Esophagus (tissue), 2 donors: ENCODE results near the gene TBL1X. TPM values are rescaled to one million over a fixed set of nuclear protein-coding genes. Genes with fewer than 3 reads are reported as not detected.

ENCODE experiments used
- H3K27ac ChIP-seq, 2 donors: one replicate each; pipeline ENCODE4 v1.5.1; 2013; ENCODE audit warnings: low read depth in 2 of 2, mild to moderate bottlenecking in 2 of 2, inconsistent platforms in 1 of 2, low read length in 1 of 2, moderate library complexity in 1 of 2
- H3K27me3 ChIP-seq, 2 donors: one replicate each; pipeline ENCODE4 v1.6.1; 2013; ENCODE audit warnings: low read length in 2 of 2, control low read depth in 1 of 2, mild to moderate bottlenecking in 1 of 2; ENCODE audit not compliant: insufficient read depth in 2 of 2, control insufficient read depth in 1 of 2
- H3K36me3 ChIP-seq, 2 donors: one replicate each; pipeline ENCODE4 v1.6.1; 2013; ENCODE audit warnings: low read length in 1 of 2; ENCODE audit not compliant: control insufficient read depth in 2 of 2, insufficient read depth in 2 of 2
- H3K4me1 ChIP-seq, 2 donors: one replicate each; pipeline ENCODE4 v1.6.1; 2013; ENCODE audit warnings: low read length in 1 of 2; ENCODE audit not compliant: control insufficient read depth in 2 of 2, insufficient read depth in 2 of 2
- H3K4me3 ChIP-seq, 2 donors: one replicate each; pipeline ENCODE4 v1.5.1; 2013; ENCODE audit warnings: low read length in 2 of 2, mild to moderate bottlenecking in 2 of 2, low read depth in 1 of 2, moderate library complexity in 1 of 2
- H3K9me3 ChIP-seq, 2 donors: one replicate each; pipeline ENCODE4 v1.6.1; 2013; ENCODE audit warnings: mild to moderate bottlenecking in 2 of 2, low read depth in 1 of 2, low read length in 1 of 2, moderate library complexity in 1 of 2; ENCODE audit not compliant: control insufficient read depth in 2 of 2, insufficient read depth in 1 of 2
- WGBS, 2 donors: extraction: QIAGEN DNeasy Blood & Tissue Kit; methylation state at CpG; one replicate each; pipeline ENCODE4 v1.1.7; 2013; 5-methylcytosine and 5-hydroxymethylcytosine counted together
- polyA plus RNA-seq, 2 donors: library from polyadenylated mRNA; stranded (reverse); fragments of 200-250 nt; gene quantifications; one replicate each; pipeline ENCODE4 v1.2.3, GENCODE V29; 2013
- donor health status: healthy with polysubstance abuse.
- donor health status: Bipolar disorder and iron deficiency.

The TBL1X gene
- polyA plus RNA-seq, 2 donors = 3.7 to 5.8 TPM

GRCh38 chrX:9557521-9557920 is 92.7 kb downstream of the TBL1X start:
- no peak overlapping the region for H3K27ac ChIP-seq
- 77 to 85% methylated on average over 5 of the region's 5 CpGs for WGBS, 2 donors
- no peak overlapping the region for H3K4me3 ChIP-seq
- no peaks in the 10 kb centered on the region for H3K36me3 ChIP-seq
- no peaks in the 10 kb centered on the region for H3K4me1 ChIP-seq
- H3K27me3 ChIP-seq = no peaks in the 10 kb centered on the region
- no peaks in the 10 kb centered on the region for H3K9me3 ChIP-seq

- no peak overlapping the region for H3K27ac ChIP-seq
- no peaks in the 10 kb centered on the region for H3K9me3 ChIP-seq
- H3K4me3 ChIP-seq = no peak overlapping the region
- no peaks in the 10 kb centered on the region for H3K27me3 ChIP-seq
- no peaks in the 10 kb centered on the region for H3K4me1 ChIP-seq
- H3K36me3 ChIP-seq = no peaks in the 10 kb centered on the region
- WGBS, 2 donors = 57 to 69% methylated on average over 4 of the region's 4 CpGs
These were observed 93.8 kb downstream of the TBL1X start for GRCh38 chrX:9558615-9559014.

GRCh38 chrX:9560219-9560618 is 95.4 kb downstream of the TBL1X start:
- Histone ChIP-seq H3K27ac (no peak overlapping the region), H3K4me3 (no peak overlapping the region), H3K4me1 (no peaks in the 10 kb centered on the region), H3K36me3 (no peaks in the 10 kb centered on the region), H3K9me3 (no peaks in the 10 kb centered on the region), H3K27me3 (no peaks in the 10 kb centered on the region)
- WGBS, 2 donors = 89 to 94% methylated on average over 9 of the region's 9 CpGs

- no peaks in the 10 kb centered on the region for H3K36me3 ChIP-seq
- no peak overlapping the region for H3K4me3 ChIP-seq
- no peaks in the 10 kb centered on the region for H3K27me3 ChIP-seq
- 95 to 97% methylated on average over 5 of the region's 5 CpGs for WGBS, 2 donors
- H3K27ac ChIP-seq = no peak overlapping the region
- no peaks in the 10 kb centered on the region for H3K9me3 ChIP-seq
- no peaks in the 10 kb centered on the region for H3K4me1 ChIP-seq
These were observed 96.3 kb downstream of the TBL1X start for GRCh38 chrX:9561199-9561598.

GRCh38 chrX:9562851-9563250 is 98.0 kb downstream of the TBL1X start:
- peaks cover 2 to 3% of the 10 kb centered on the region in 2 donors for H3K4me1 ChIP-seq
- 33 to 65% methylated on average over 8 of the region's 8 CpGs for WGBS, 2 donors
- H3K4me3 ChIP-seq = no peak overlapping the region
- no peaks in the 10 kb centered on the region for H3K36me3 ChIP-seq
- H3K27me3 ChIP-seq = no peaks in the 10 kb centered on the region
- H3K9me3 ChIP-seq = no peaks in the 10 kb centered on the region
- no peak overlapping the region for H3K27ac ChIP-seq

- H3K9me3 ChIP-seq = no peaks in the 10 kb centered on the region
- no peak overlapping the region for H3K4me3 ChIP-seq
- H3K4me1 ChIP-seq = peaks cover 2 to 8% of the 10 kb centered on the region in 2 donors
- WGBS, 2 donors = 10 to 33% methylated on average over 6 of the region's 6 CpGs
- no peaks in the 10 kb centered on the region for H3K36me3 ChIP-seq
- no peaks in the 10 kb centered on the region for H3K27me3 ChIP-seq
- H3K27ac ChIP-seq = no peak overlapping the region
These were observed 101.3 kb downstream of the TBL1X start for GRCh38 chrX:9566150-9566621.

- Histone ChIP-seq H3K36me3 (no peaks in the 10 kb centered on the region), H3K4me3 (no peak overlapping the region), H3K9me3 (no peaks in the 10 kb centered on the region), H3K4me1 (peaks cover 2 to 8% of the 10 kb centered on the region in 2 donors), H3K27ac (no peak overlapping the region), H3K27me3 (no peaks in the 10 kb centered on the region)
- 35 to 66% methylated on average over 10 of the region's 10 CpGs for WGBS, 2 donors
These were observed 105.0 kb downstream of the TBL1X start for GRCh38 chrX:9569876-9570301.

- WGBS, 2 donors = 51 to 84% methylated on average over 12 of the region's 12 CpGs
- no peaks in the 10 kb centered on the region for H3K27me3 ChIP-seq
- H3K4me3 ChIP-seq = no peak overlapping the region
- peaks cover 0 to 6% of the 10 kb centered on the region in 2 donors for H3K4me1 ChIP-seq
- no peaks in the 10 kb centered on the region for H3K36me3 ChIP-seq
- H3K27ac ChIP-seq = no peak overlapping the region
- H3K9me3 ChIP-seq = no peaks in the 10 kb centered on the region
These were observed 108.6 kb downstream of the TBL1X start for GRCh38 chrX:9573282-9574106.

GRCh38 chrX:9576059-9576458 is 111.2 kb downstream of the TBL1X start:
- H3K9me3 ChIP-seq = no peaks in the 10 kb centered on the region
- no peak overlapping the region for H3K27ac ChIP-seq
- H3K4me1 ChIP-seq = no peaks in the 10 kb centered on the region
- 91% methylated on average over 9 of the region's 9 CpGs for WGBS, 2 donors
- H3K36me3 ChIP-seq = no peaks in the 10 kb centered on the region
- no peak overlapping the region for H3K4me3 ChIP-seq
- H3K27me3 ChIP-seq = no peaks in the 10 kb centered on the region

GRCh38 chrX:9577555-9577954 is 112.7 kb downstream of the TBL1X start:
- H3K27ac ChIP-seq = no peak overlapping the region
- H3K36me3 ChIP-seq = no peaks in the 10 kb centered on the region
- WGBS, 2 donors = 93 to 95% methylated on average over 9 of the region's 9 CpGs
- no peaks in the 10 kb centered on the region for H3K9me3 ChIP-seq
- H3K27me3 ChIP-seq = no peaks in the 10 kb centered on the region
- H3K4me1 ChIP-seq = no peaks in the 10 kb centered on the region
- H3K4me3 ChIP-seq = no peak overlapping the region
